Colonic mucosa (tissue), 4 donors: ENCODE results near the gene ATP6V0D1. TPM values are rescaled to one million over a fixed set of nuclear protein-coding genes. Genes with fewer than 3 reads are reported as not detected.
A peak's percentile ranks its signal among the peaks of the same experiment; 100 is the strongest.

Source experiments
- DNase-seq: peaks from one replicate; pipeline ENCODE4 v3.0.0-alpha.2; 2020
- H3K27ac ChIP-seq: fragments of 200-600 bp; one replicate; pipeline ENCODE4 v1.8.0; 2021
- H3K27me3 ChIP-seq: fragments of 200-600 bp; one replicate; pipeline ENCODE4 v1.8.0; 2021
- H3K36me3 ChIP-seq: fragments of 200-600 bp; one replicate; pipeline ENCODE4 v1.8.0; 2021
- H3K4me1 ChIP-seq: fragments of 200-600 bp; one replicate; pipeline ENCODE4 v1.8.0; 2021; ENCODE audit warnings: mild to moderate bottlenecking
- H3K4me3 ChIP-seq: fragments of 200-600 bp; one replicate; pipeline ENCODE4 v1.8.0; 2021
- H3K9ac ChIP-seq, 2 donors: one replicate each; pipeline ENCODE4 v1.7.0; 2013; ENCODE audit warnings: control low read depth in 2 of 2, low read depth in 2 of 2, low read length in 2 of 2
- H3K9me3 ChIP-seq: fragments of 200-600 bp; one replicate; pipeline ENCODE4 v1.8.0; 2021
- CTCF ChIP-seq: fragments of 200-600 bp; IDR thresholded peaks from one replicate; pipeline ENCODE4 v1.8.0; 2022; ENCODE audit warnings: antibody characterized with exemption, mild to moderate bottlenecking
- intact Hi-C: fragments of 100-400 bp; cut with DNase I; formaldehyde crosslinking; loops from one replicate; pipeline ENCODE4 v1.14.1; 2022
- total RNA-seq, 2 donors: library from RNA; stranded (reverse); fragmentation: NEBNext Ultra II Directional in 1 of 2; extraction: Animal tissue kit (Norgen Biotek cat#: 25700) in 1 of 2; gene quantifications; one replicate each; pipeline ENCODE4 v1.2.1, GENCODE V29; 2021
- donor health status: healthy.
- donor health status: DM: no; HTN: no; CAD: no.
- donor health status: DM: no; HTN: no; CAD: no.

Gene ATP6V0D1
- total RNA-seq, 2 donors from 2014 or later, result 194 to 195 TPM

- intact Hi-C loops, result loop anchor here (10.0 kb wide), 1 partner anchor 52 kb away; no protein-coding TSS in a partner anchor
- peaks cover 21% of the 10 kb centered on the region for H3K4me1 ChIP-seq
- no peak overlapping the region for H3K9ac ChIP-seq
- TF ChIP-seq CTCF, result no peak
- peaks cover 7% of the 10 kb centered on the region for H3K27me3 ChIP-seq
- no peak overlapping the region for H3K4me3 ChIP-seq
- H3K27ac ChIP-seq, result peak overlapping the region; percentile 23
- no peaks in the 10 kb centered on the region for H3K9me3 ChIP-seq
- DNase-seq, result no peak
- no peaks in the 10 kb centered on the region for H3K36me3 ChIP-seq
Observed at GRCh38 chr16:67397036-67397801, 83.7 kb downstream of the ATP6V0D1 start.

GRCh38 chr16:67396159-67397035 is 84.6 kb downstream of the ATP6V0D1 start:
- no peaks in the 10 kb centered on the region for H3K9me3 ChIP-seq
- peaks cover 21% of the 10 kb centered on the region for H3K4me1 ChIP-seq
- peak overlapping the region; percentile 67 to 72 for H3K9ac ChIP-seq
- DNase-seq, result peak; percentile 96
- intact Hi-C loops, result loop anchor here (10.0 kb wide), 1 partner anchor 52 kb away; no protein-coding TSS in a partner anchor
- no peaks in the 10 kb centered on the region for H3K36me3 ChIP-seq
- TF ChIP-seq CTCF, result no peak
- H3K27me3 ChIP-seq, result peaks cover 7% of the 10 kb centered on the region
- H3K27ac ChIP-seq, result peak overlapping the region; percentile 23
- no peak overlapping the region for H3K4me3 ChIP-seq

GRCh38 chr16:67395458-67396158 is 85.3 kb downstream of the ATP6V0D1 start:
- H3K27ac ChIP-seq, result peak overlapping the region; percentile 21
- intact Hi-C loops, result loop anchor here (10.0 kb wide), 1 partner anchor 51 kb away; no protein-coding TSS in a partner anchor
- no peaks in the 10 kb centered on the region for H3K36me3 ChIP-seq
- peaks cover 21% of the 10 kb centered on the region for H3K4me1 ChIP-seq
- DNase-seq, result no peak
- H3K4me3 ChIP-seq, result no peak overlapping the region
- H3K9ac ChIP-seq, result peak overlapping the region; percentile 40 to 72
- peaks cover 7% of the 10 kb centered on the region for H3K27me3 ChIP-seq
- TF ChIP-seq CTCF, result no peak
- H3K9me3 ChIP-seq, result no peaks in the 10 kb centered on the region

GRCh38 chr16:67395105-67395457 is 85.9 kb downstream of the ATP6V0D1 start:
- no peaks in the 10 kb centered on the region for H3K36me3 ChIP-seq
- peaks cover 21% of the 10 kb centered on the region for H3K4me1 ChIP-seq
- H3K27me3 ChIP-seq, result peaks cover 7% of the 10 kb centered on the region
- no peak overlapping the region for H3K27ac ChIP-seq
- peak overlapping the region; percentile 18 to 72 for H3K9ac ChIP-seq
- no peak for DNase-seq
- H3K9me3 ChIP-seq, result no peaks in the 10 kb centered on the region
- no peak for TF ChIP-seq CTCF
- H3K4me3 ChIP-seq, result no peak overlapping the region
- intact Hi-C loops, result loop anchor here (10.0 kb wide), 1 partner anchor 50 kb away; no protein-coding TSS in a partner anchor
